ENCODE results near the gene HTR3C.

Gene HTR3C

GRCh38 chr3:184099806-184100686 is 47.2 kb downstream of the HTR3C start:
- DNase-seq (ENCODE audit: low spot score), result no peak
- no peaks in the 10 kb centered on the region for H3K27me3 ChIP-seq (ENCODE audit: insufficient read depth, poor library complexity, severe bottlenecking)
- H3K4me1 ChIP-seq (ENCODE audit: insufficient read depth, poor library complexity, severe bottlenecking), result no peaks in the 10 kb centered on the region
- no peaks in the 10 kb centered on the region for H3K9me3 ChIP-seq (ENCODE audit: severe bottlenecking)
- no peaks in the 10 kb centered on the region for H3K36me3 ChIP-seq (ENCODE audit: low read depth)
- no peak for ATAC-seq (ENCODE audit: low read depth)
- no peak for TF ChIP-seq CTCF (IDR thresholded peaks at IDR 0.05; ENCODE audit: poor library complexity, severe bottlenecking)
- H3K27ac ChIP-seq (ENCODE audit: poor library complexity, severe bottlenecking), result no peak overlapping the region
- no peak overlapping the region for H3K4me3 ChIP-seq (ENCODE audit: severe bottlenecking)

Data from RWPE2 (cell line).